CD14-positive monocyte (primary cell): ENCODE results near the gene RBBP4. TPM values are rescaled to one million over a fixed set of nuclear protein-coding genes. Genes with fewer than 3 reads are reported as not detected.

ENCODE experiments used
- DNase-seq, 3 donors: peaks; one replicate each; pipeline ENCODE4 v3.0.0-alpha.2; 2011 to 2022
- H2AFZ ChIP-seq: 2 replicates; pipeline ENCODE4 v1.6.0; 2012; ENCODE audit warnings: mild to moderate bottlenecking, low read depth, low read length, inconsistent platforms; ENCODE audit not compliant: insufficient read depth, poor library complexity, severe bottlenecking
- H3K27ac ChIP-seq, 2 donors: 1 replicate in 1 of 2; 2 replicates in 1 of 2; pipeline ENCODE4 v1.5.1; 2012 to 2013; ENCODE audit warnings: low read length in 2 of 2, control low read depth in 1 of 2, inconsistent platforms in 1 of 2, low read depth in 1 of 2, mild to moderate bottlenecking in 1 of 2
- H3K27me3 ChIP-seq, 2 donors: one replicate each; pipeline versions ENCODE4 v1.6.0 to v1.6.1; 2011 to 2013; ENCODE audit warnings: low read length in 2 of 2; ENCODE audit not compliant: control insufficient read depth in 2 of 2, insufficient read depth in 2 of 2
- H3K36me3 ChIP-seq, 2 donors: replicated peaks in 1 of 2; 1 replicate in 1 of 2; 2 replicates in 1 of 2; pipeline versions ENCODE4 v1.5.1 to v1.6.1; 2012 to 2013; ENCODE audit warnings: low read length in 2 of 2, control low read depth in 1 of 2, inconsistent platforms in 1 of 2, mild to moderate bottlenecking in 1 of 2; ENCODE audit not compliant: insufficient read depth in 2 of 2, control insufficient read depth in 1 of 2
- H3K4me1 ChIP-seq, 2 donors: 1 replicate in 1 of 2; 2 replicates in 1 of 2; pipeline versions ENCODE4 v1.5.1 to v1.6.1; 2012 to 2013; ENCODE audit warnings: low read length in 2 of 2, control low read depth in 1 of 2, inconsistent platforms in 1 of 2, mild to moderate bottlenecking in 1 of 2, moderate library complexity in 1 of 2; ENCODE audit not compliant: insufficient read depth in 2 of 2, control insufficient read depth in 1 of 2
- H3K4me2 ChIP-seq: replicated peaks from 2 replicates; pipeline ENCODE3; 2012; ENCODE audit warnings: low read length, moderate library complexity, mild to moderate bottlenecking; ENCODE audit not compliant: poor library complexity, severe bottlenecking; ENCODE audit errors: extremely low read depth
- H3K4me3 ChIP-seq, 3 experiments: fragments of 200-600 bp in 1 of 3; sonication (generic) in 1 of 3; replicated peaks in 1 of 3; 1 replicate in 2 of 3; 2 replicates in 1 of 3; pipeline ENCODE4 v1.5.1; 2011 to 2013; ENCODE audit warnings: low read length in 3 of 3, mild to moderate bottlenecking in 3 of 3, control low read depth in 2 of 3, low read depth in 2 of 3, inconsistent platforms in 1 of 3, moderate library complexity in 1 of 3
- H3K79me2 ChIP-seq: 2 replicates; pipeline ENCODE4 v1.6.0; 2012; ENCODE audit warnings: mild to moderate bottlenecking, control low read depth, inconsistent platforms, low read length, moderate library complexity; ENCODE audit not compliant: insufficient read depth
- H3K9ac ChIP-seq: 2 replicates; pipeline ENCODE4 v1.6.0; 2017; ENCODE audit warnings: low read length, mild to moderate bottlenecking; ENCODE audit not compliant: insufficient read depth, poor library complexity, severe bottlenecking
- H3K9me3 ChIP-seq, 2 donors: replicated peaks in 1 of 2; 1 replicate in 1 of 2; 2 replicates in 1 of 2; pipeline versions ENCODE4 v1.5.1 to v1.6.1; 2012 to 2013; ENCODE audit warnings: low read length in 2 of 2, control low read depth in 1 of 2; ENCODE audit not compliant: control insufficient read depth in 1 of 2, insufficient read depth in 1 of 2
- H4K20me1 ChIP-seq: 2 replicates; pipeline ENCODE4 v1.6.0; 2012; ENCODE audit warnings: mild to moderate bottlenecking, low read length, control low read depth, moderate library complexity; ENCODE audit not compliant: insufficient read depth
- H3K27ac Mint-ChIP-seq, 7 donors: one replicate each; pipeline ENCODE4 v1.8.0; 2020; ENCODE audit warnings: mild to moderate bottlenecking in 7 of 7, mixed read lengths in 7 of 7, moderate library complexity in 6 of 7, inconsistent platforms in 2 of 7
- H3K27me3 Mint-ChIP-seq, 3 donors: one replicate each; pipeline ENCODE4 v1.8.0; 2021 to 2022; ENCODE audit warnings: low read depth in 3 of 3, mild to moderate bottlenecking in 3 of 3, mixed read lengths in 3 of 3, moderate library complexity in 3 of 3, inconsistent platforms in 1 of 3
- H3K36me3 Mint-ChIP-seq, 2 donors: one replicate each; pipeline ENCODE4 v1.8.0; 2020; ENCODE audit warnings: mixed read lengths in 2 of 2, inconsistent platforms in 1 of 2, mild to moderate bottlenecking in 1 of 2
- H3K4me1 Mint-ChIP-seq: one replicate; pipeline ENCODE4 v1.8.0; 2020; ENCODE audit warnings: mild to moderate bottlenecking, mixed read lengths
- H3K4me3 Mint-ChIP-seq, 2 donors: one replicate each; pipeline ENCODE4 v1.8.0; 2020; ENCODE audit warnings: mild to moderate bottlenecking in 2 of 2, mixed read lengths in 2 of 2, moderate library complexity in 1 of 2
- H3K9me3 Mint-ChIP-seq, 7 donors: one replicate each; pipeline ENCODE4 v1.8.0; 2020 to 2022; ENCODE audit warnings: mixed read lengths in 7 of 7, mild to moderate bottlenecking in 6 of 7, moderate library complexity in 6 of 7, inconsistent platforms in 2 of 7
- CTCF ChIP-seq: fragments of 200-600 bp; IDR thresholded peaks from one replicate; pipeline ENCODE4 v1.8.0; 2022; ENCODE audit warnings: antibody characterized with exemption, mild to moderate bottlenecking
- WGBS: methylation state at CpG from one replicate; pipeline ENCODE4 v1.1.5; 2013; ENCODE audit warnings: missing lambda C conversion rate; ENCODE audit not compliant: insufficient coverage; 5-methylcytosine and 5-hydroxymethylcytosine counted together
- intact Hi-C, 2 donors: fragments of 100-400 bp; cut with micrococcal nuclease; formaldehyde crosslinking; loops; one replicate each; pipeline versions ENCODE4 v1.15.0 to v1.15.1; 2023
- polyA plus RNA-seq, 3 donors: library from polyadenylated mRNA; depleted of rRNA in 1 of 3; unstranded in 2 of 3; stranded (reverse) in 1 of 3; fragments of 300-500 nt in 2 of 3; fragments of >200 nt in 1 of 3; fragmentation: Illumina TruSeq in 2 of 3; gene quantifications; 1 replicate in 2 of 3; 2 replicates in 1 of 3; pipeline ENCODE4 v1.2.3, GENCODE V29; 2012 to 2021

The RBBP4 gene
- polyA plus RNA-seq, 3 donors, result 60.6 to 307 (median 274) TPM

- peak overlapping the region in 1 of 3 experiments; percentile 91 for H3K4me3 ChIP-seq
- peaks cover 90% of the 10 kb centered on the region for H3K79me2 ChIP-seq
- peaks cover 39% of the 10 kb centered on the region for H4K20me1 ChIP-seq
- 93% methylated on average over 6 of the region's 16 CpGs for WGBS
- peaks cover 37 to 55% of the 10 kb centered on the region in 2 donors for H3K36me3 ChIP-seq
- no peaks in the 10 kb centered on the region for H3K9me3 ChIP-seq
- H3K4me3 Mint-ChIP-seq, result peak overlapping the region; percentile 90 to 92
- intact Hi-C loops, result loop anchor here in 1 of 2 donors (5.0 kb wide), 1 partner anchor 165 kb away; the partner anchor contains the start of genes S100PBP and YARS1
- peak overlapping the region; percentile 84 for H3K4me2 ChIP-seq
- H3K4me1 Mint-ChIP-seq, result peaks cover 42% of the 10 kb centered on the region
- no peak for TF ChIP-seq CTCF
- H3K27ac Mint-ChIP-seq, result peak overlapping the region; percentile 19 to 100 (median 99)
- H3K27ac ChIP-seq, result peak overlapping the region in 1 of 2 donors; percentile 98
- H3K36me3 Mint-ChIP-seq, result peaks cover 41 to 55% of the 10 kb centered on the region in 2 donors
- H3K9ac ChIP-seq, result peak overlapping the region; percentile 91
- peaks cover 0 to 3% (median 0%) of the 10 kb centered on the region in 7 donors for H3K9me3 Mint-ChIP-seq
- H3K27me3 ChIP-seq, result no peaks in the 10 kb centered on the region
- H3K4me1 ChIP-seq, result peaks cover 34 to 41% of the 10 kb centered on the region in 2 donors
- H3K27me3 Mint-ChIP-seq, result no peaks in the 10 kb centered on the region
- DNase-seq, result no peak
- peak overlapping the region; percentile 97 for H2AFZ ChIP-seq
Measured at GRCh38 chr1:32652244-32652962, 1.4 kb downstream of the RBBP4 start.

GRCh38 chr1:32659581-32659980, 8.6 kb downstream of the RBBP4 start:
- Mint-ChIP-seq H3K9me3 (no peaks in the 10 kb centered on the region), H3K4me3 (no peak overlapping the region), H3K27me3 (no peaks in the 10 kb centered on the region), H3K4me1 (peaks cover 2% of the 10 kb centered on the region), H3K27ac (no peak overlapping the region), H3K36me3 (peaks cover 67 to 94% of the 10 kb centered on the region in 2 donors)
- no peaks in the 10 kb centered on the region for H3K27me3 ChIP-seq
- H3K4me3 ChIP-seq, result no peak overlapping the region
- peaks cover 81 to 94% of the 10 kb centered on the region in 2 donors for H3K36me3 ChIP-seq
- H2AFZ ChIP-seq, result no peak overlapping the region
- peaks cover 75% of the 10 kb centered on the region for H4K20me1 ChIP-seq
- H3K4me1 ChIP-seq, result no peaks in the 10 kb centered on the region
- DNase-seq, result no peak
- TF ChIP-seq CTCF, result no peak
- H3K79me2 ChIP-seq, result peaks cover 73% of the 10 kb centered on the region
- no peak overlapping the region for H3K27ac ChIP-seq
- H3K4me2 ChIP-seq, result no peak overlapping the region
- intact Hi-C loops, result loop anchor here in 1 of 2 donors (5.0 kb wide), 1 partner anchor 158 kb away; the partner anchor contains the start of genes S100PBP and YARS1
- no peak overlapping the region for H3K9ac ChIP-seq
- no CpG with 5 or more reads among the region's 1 CpG for WGBS
- no peaks in the 10 kb centered on the region for H3K9me3 ChIP-seq
